Smooth muscle cell (in vitro differentiated cells): ENCODE results near the gene CBX6. TPM values are rescaled to one million over a fixed set of nuclear protein-coding genes. Genes with fewer than 3 reads are reported as not detected.

Experiments
- DNase-seq: peaks from one replicate; lab custom pipeline; 2025; ENCODE audit not compliant: unreplicated experiment; lab: John Stamatoyannopoulos, UW
- H2AFZ ChIP-seq: fragments of 200-600 bp; sonication (generic); 2 replicates; pipeline ENCODE4 v1.6.0; 2016; ENCODE audit warnings: antibody characterized with exemption, low read depth, mild to moderate bottlenecking
- H3F3A ChIP-seq: fragments of 200-600 bp; sonication (generic); 2 replicates; pipeline ENCODE4 v1.6.0; 2017; ENCODE audit warnings: antibody characterized with exemption, low read depth
- H3K27ac ChIP-seq: fragments of 200-600 bp; sonication (generic); 2 replicates; pipeline ENCODE4 v1.5.1; 2016; ENCODE audit warnings: low read depth, mild to moderate bottlenecking
- H3K27me3 ChIP-seq: fragments of 200-600 bp; sonication (generic); 2 replicates; pipeline ENCODE4 v1.6.1; 2016; ENCODE audit warnings: low read depth, mild to moderate bottlenecking
- H3K36me3 ChIP-seq: fragments of 200-600 bp; sonication (generic); 2 replicates; pipeline ENCODE4 v1.5.1; 2016; ENCODE audit warnings: low read depth
- H3K4me1 ChIP-seq: fragments of 200-600 bp; sonication (generic); 2 replicates; pipeline ENCODE4 v1.5.1; 2016; ENCODE audit warnings: low read depth
- H3K4me2 ChIP-seq: fragments of 200-600 bp; sonication (generic); 2 replicates; pipeline ENCODE4 v1.6.0; 2016; ENCODE audit warnings: mild to moderate bottlenecking
- H3K4me3 ChIP-seq: fragments of 200-600 bp; sonication (generic); 2 replicates; pipeline ENCODE4 v1.5.1; 2016; ENCODE audit warnings: mild to moderate bottlenecking
- H3K79me2 ChIP-seq: fragments of 200-600 bp; sonication (generic); 2 replicates; pipeline ENCODE4 v1.6.0; 2016; ENCODE audit warnings: low read depth, mild to moderate bottlenecking
- H3K9ac ChIP-seq: fragments of 200-600 bp; sonication (generic); 2 replicates; pipeline ENCODE4 v1.6.0; 2016; ENCODE audit warnings: low read depth
- H3K9me3 ChIP-seq: fragments of 200-600 bp; sonication (generic); replicated peaks from 2 replicates; pipeline ENCODE4 v1.5.1; 2016; ENCODE audit warnings: low read depth
- H4K20me1 ChIP-seq: fragments of 200-600 bp; sonication (generic); 2 replicates; pipeline ENCODE4 v1.6.0; 2016; ENCODE audit warnings: low read depth
- WGBS: methylation state at CpG from one replicate; pipeline ENCODE4 v1.1.7; 2016; ENCODE audit warnings: low lambda C conversion rate; 5-methylcytosine and 5-hydroxymethylcytosine counted together
- polyA plus RNA-seq: library from polyadenylated mRNA; unstranded; fragments of >200 nt; fragmentation: Nextera tagmentation; extraction: Ambion mirVana; gene quantifications from 2 replicates; pipeline ENCODE4 v1.2.1, GENCODE V29; 2016
- total RNA-seq: library from RNA; depleted of rRNA; stranded (reverse); fragments of >200 nt; gene quantifications from 2 replicates; pipeline ENCODE4 v1.2.3, GENCODE V29; 2014
- TF ChIP-seq, protein P1 (sequence below): fragments of 200-600 bp; sonication (generic); IDR thresholded peaks from 2 replicates; pipeline ENCODE4 v1.5.1; 2017; ENCODE audit warnings: borderline replicate concordance, mild to moderate bottlenecking, antibody characterized with exemption; ENCODE audit not compliant: insufficient read depth, poor library complexity, severe bottlenecking

The CBX6 gene
- total and polyA plus RNA-seq, 2 experiments from 2014 or later = 11.6 to 23.9 TPM

- Histone ChIP-seq H3K4me2 (peak overlapping the region; percentile 86), H3K27me3 (peaks cover 17% of the 10 kb centered on the region)
- TF ChIP-seq, protein P1, sequence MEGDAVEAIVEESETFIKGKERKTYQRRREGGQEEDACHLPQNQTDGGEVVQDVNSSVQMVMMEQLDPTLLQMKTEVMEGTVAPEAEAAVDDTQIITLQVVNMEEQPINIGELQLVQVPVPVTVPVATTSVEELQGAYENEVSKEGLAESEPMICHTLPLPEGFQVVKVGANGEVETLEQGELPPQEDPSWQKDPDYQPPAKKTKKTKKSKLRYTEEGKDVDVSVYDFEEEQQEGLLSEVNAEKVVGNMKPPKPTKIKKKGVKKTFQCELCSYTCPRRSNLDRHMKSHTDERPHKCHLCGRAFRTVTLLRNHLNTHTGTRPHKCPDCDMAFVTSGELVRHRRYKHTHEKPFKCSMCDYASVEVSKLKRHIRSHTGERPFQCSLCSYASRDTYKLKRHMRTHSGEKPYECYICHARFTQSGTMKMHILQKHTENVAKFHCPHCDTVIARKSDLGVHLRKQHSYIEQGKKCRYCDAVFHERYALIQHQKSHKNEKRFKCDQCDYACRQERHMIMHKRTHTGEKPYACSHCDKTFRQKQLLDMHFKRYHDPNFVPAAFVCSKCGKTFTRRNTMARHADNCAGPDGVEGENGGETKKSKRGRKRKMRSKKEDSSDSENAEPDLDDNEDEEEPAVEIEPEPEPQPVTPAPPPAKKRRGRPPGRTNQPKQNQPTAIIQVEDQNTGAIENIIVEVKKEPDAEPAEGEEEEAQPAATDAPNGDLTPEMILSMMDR = no peak
These were observed 29.4 kb downstream of the CBX6 start for GRCh38 chr22:38842512-38843200.

GRCh38 chr22:38841635-38842034 is 30.4 kb downstream of the CBX6 start:
- no peaks in the 10 kb centered on the region for H4K20me1 ChIP-seq
- DNase-seq = no peak
- WGBS = 82% methylated on average over 5 of the region's 5 CpGs
- H3K79me2 ChIP-seq = no peaks in the 10 kb centered on the region
- H3K36me3 ChIP-seq = no peaks in the 10 kb centered on the region
- H3K4me3 ChIP-seq = no peak overlapping the region
- peaks cover 17% of the 10 kb centered on the region for H3K27me3 ChIP-seq
- H2AFZ ChIP-seq = no peak overlapping the region
- H3K4me1 ChIP-seq = no peaks in the 10 kb centered on the region
- no peak overlapping the region for H3K4me2 ChIP-seq
- H3K27ac ChIP-seq = no peak overlapping the region
- no peak overlapping the region for H3K9ac ChIP-seq
- H3K9me3 ChIP-seq = no peaks in the 10 kb centered on the region
- H3F3A ChIP-seq = peaks cover 7% of the 10 kb centered on the region
- TF ChIP-seq, protein P1 = no peak

More at GRCh38 chr22:38842512-38843200, 29.4 kb downstream of the CBX6 start:
- Histone ChIP-seq H3K79me2 (no peaks in the 10 kb centered on the region), H3K36me3 (no peaks in the 10 kb centered on the region), H3K4me1 (no peaks in the 10 kb centered on the region), H3K9me3 (no peaks in the 10 kb centered on the region), H4K20me1 (no peaks in the 10 kb centered on the region), H3K4me3 (peak overlapping the region; percentile 59), H2AFZ (peak overlapping the region; percentile 75), H3K27ac (no peak overlapping the region), H3K9ac (no peak overlapping the region), H3F3A (peaks cover 7% of the 10 kb centered on the region)
- WGBS = 34% methylated on average over 34 of the region's 34 CpGs
- DNase-seq = no peak

- 88% methylated on average over 7 of the region's 7 CpGs for WGBS
These were observed 30.8 kb downstream of the CBX6 start for GRCh38 chr22:38841211-38841610.

More at GRCh38 chr22:38841211-38841610, 30.8 kb downstream of the CBX6 start:
- no peak for DNase-seq
- H3K79me2 ChIP-seq = no peaks in the 10 kb centered on the region
- no peak overlapping the region for H3K4me2 ChIP-seq
- H2AFZ ChIP-seq = no peak overlapping the region
- peaks cover 17% of the 10 kb centered on the region for H3K27me3 ChIP-seq
- TF ChIP-seq, protein P1 = no peak
- no peaks in the 10 kb centered on the region for H3K4me1 ChIP-seq
- H3K36me3 ChIP-seq = no peaks in the 10 kb centered on the region
- H4K20me1 ChIP-seq = peaks cover 3% of the 10 kb centered on the region
- H3K9ac ChIP-seq = no peak overlapping the region
- no peaks in the 10 kb centered on the region for H3K9me3 ChIP-seq
- no peak overlapping the region for H3K4me3 ChIP-seq
- H3K27ac ChIP-seq = no peak overlapping the region
- peaks cover 7% of the 10 kb centered on the region for H3F3A ChIP-seq
